ENCODE data around the gene HOXA9. TPM values are rescaled to one million over a fixed set of nuclear protein-coding genes. Genes with fewer than 3 reads are reported as not detected.

The HOXA9 gene
- total RNA-seq, 4 donors from 2014 or later, result 5.4 to 10.9 (median 9.0) TPM

- no peak for TF ChIP-seq CTCF (IDR thresholded peaks at IDR 0.05; ENCODE audit: low read depth)
These were observed 34.8 kb upstream of the HOXA9 start, which contains the start of gene HOXA13 for GRCh38 chr7:27199849-27200760. Gene HOXA13 (minus strand): TSS chr7:27200091. CDS start chr7:27200077, 14 bp downstream.

- TF ChIP-seq CTCF (IDR thresholded peaks at IDR 0.05; ENCODE audit: low read depth), result no peak
These were observed 33.8 kb upstream of the HOXA9 start for GRCh38 chr7:27198871-27199801.

- no peak for TF ChIP-seq CTCF (IDR thresholded peaks at IDR 0.05; ENCODE audit: low read depth)
These were observed 33.0 kb upstream of the HOXA9 start for GRCh38 chr7:27198138-27198841.

GRCh38 chr7:27197137-27198042 lies 32.1 kb upstream of the HOXA9 start:
- TF ChIP-seq CTCF (IDR thresholded peaks at IDR 0.05; ENCODE audit: low read depth), result no peak

GRCh38 chr7:27196287-27196767 lies 31.0 kb upstream of the HOXA9 start:
- TF ChIP-seq CTCF (IDR thresholded peaks at IDR 0.05; ENCODE audit: low read depth), result no peak

- no peak for TF ChIP-seq CTCF (IDR thresholded peaks at IDR 0.05; ENCODE audit: low read depth)
These were observed 29.5 kb upstream of the HOXA9 start for GRCh38 chr7:27194686-27195379.

All from subcutaneous adipose tissue (tissue), 4 donors.